Ishikawa (cell line): ENCODE data around the gene AGPS.

Source experiments
- CEBPB ChIP-seq: IDR thresholded peaks from 2 replicates; pipeline ENCODE4 v1.6.1; 2012
- CREB1 ChIP-seq: IDR thresholded peaks from 2 replicates; pipeline ENCODE4 v1.6.1; 2012; ENCODE audit warnings: low read depth
- EP300 ChIP-seq: IDR thresholded peaks from 2 replicates; pipeline ENCODE4 v1.6.1; 2012; ENCODE audit warnings: borderline replicate concordance
- FOXM1 ChIP-seq: IDR thresholded peaks from 2 replicates; pipeline ENCODE4 v1.6.1; 2012; ENCODE audit warnings: low read depth, borderline replicate concordance
- RAD21 ChIP-seq: IDR thresholded peaks from 2 replicates; pipeline ENCODE4 v1.6.1; 2012; ENCODE audit warnings: low read depth
- TAF1 ChIP-seq: IDR thresholded peaks from 2 replicates; pipeline ENCODE4 v1.6.1; 2012; ENCODE audit warnings: low read depth, mild to moderate bottlenecking
- TCF12 ChIP-seq: IDR thresholded peaks from 2 replicates; pipeline ENCODE4 v1.6.1; 2012; ENCODE audit warnings: low read depth
- TEAD4 ChIP-seq: IDR thresholded peaks from 2 replicates; pipeline ENCODE4 v1.6.1; 2012
- YY1 ChIP-seq: IDR thresholded peaks from 2 replicates; pipeline ENCODE4 v1.6.1; 2012; ENCODE audit warnings: low read depth
- ZBTB7A ChIP-seq: IDR thresholded peaks from 2 replicates; pipeline ENCODE4 v1.6.1; 2012; ENCODE audit warnings: low read depth
- TF ChIP-seq, protein P1 (sequence below): IDR thresholded peaks from 2 replicates; pipeline ENCODE4 v1.6.1; 2012
- TF ChIP-seq, protein P2 (sequence below): IDR thresholded peaks from 2 replicates; pipeline ENCODE4 v1.6.1; 2012; ENCODE audit warnings: low read depth, mild to moderate bottlenecking

DNA sequence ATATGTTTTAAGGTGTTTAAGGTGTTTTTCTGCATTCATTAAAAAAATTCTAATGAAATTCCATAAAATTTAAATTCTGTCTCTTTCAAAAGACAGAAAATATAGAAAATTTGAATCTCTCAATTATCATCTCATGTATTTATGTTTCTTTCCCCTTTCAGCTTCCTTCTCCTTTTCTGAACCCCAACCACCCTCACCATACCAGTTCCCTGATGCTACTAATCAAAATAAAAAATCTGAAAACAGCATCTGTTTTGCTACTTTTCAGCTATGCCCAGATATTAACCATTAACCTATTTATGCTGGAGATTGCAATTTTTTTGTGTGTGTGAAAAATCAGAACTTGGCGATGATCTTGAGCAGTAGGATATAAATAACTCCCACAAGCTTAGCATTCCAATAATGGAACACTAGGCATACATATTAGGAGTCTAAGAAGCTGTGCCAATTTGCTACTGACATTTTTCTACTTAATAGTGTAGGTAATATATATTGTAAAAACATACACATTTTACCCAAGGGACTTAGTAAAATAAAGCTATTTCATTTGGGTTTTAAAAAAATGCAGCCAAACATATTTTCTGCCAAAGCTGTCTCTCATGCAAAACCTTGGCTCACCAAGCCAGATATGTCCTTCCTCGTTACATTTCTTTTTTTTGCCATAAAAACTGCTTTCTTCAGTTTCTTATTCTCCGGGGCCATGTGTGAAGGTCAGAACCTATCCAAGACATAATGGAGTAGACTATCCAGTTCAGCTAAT, 32.6 kb upstream of the AGPS start:
- TF ChIP-seq RAD21, result no peak
- TF ChIP-seq TEAD4, result no peak
- TF ChIP-seq, protein P1, sequence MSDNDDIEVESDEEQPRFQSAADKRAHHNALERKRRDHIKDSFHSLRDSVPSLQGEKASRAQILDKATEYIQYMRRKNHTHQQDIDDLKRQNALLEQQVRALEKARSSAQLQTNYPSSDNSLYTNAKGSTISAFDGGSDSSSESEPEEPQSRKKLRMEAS, result no peak
- TF ChIP-seq TCF12, result no peak
- no peak for TF ChIP-seq FOXM1
- no peak for TF ChIP-seq YY1
- TF ChIP-seq CREB1, result no peak
- no peak for TF ChIP-seq CEBPB
- TF ChIP-seq TAF1, result no peak
- TF ChIP-seq EP300, result no peak
- no peak for TF ChIP-seq ZBTB7A
- TF ChIP-seq, protein P2, sequence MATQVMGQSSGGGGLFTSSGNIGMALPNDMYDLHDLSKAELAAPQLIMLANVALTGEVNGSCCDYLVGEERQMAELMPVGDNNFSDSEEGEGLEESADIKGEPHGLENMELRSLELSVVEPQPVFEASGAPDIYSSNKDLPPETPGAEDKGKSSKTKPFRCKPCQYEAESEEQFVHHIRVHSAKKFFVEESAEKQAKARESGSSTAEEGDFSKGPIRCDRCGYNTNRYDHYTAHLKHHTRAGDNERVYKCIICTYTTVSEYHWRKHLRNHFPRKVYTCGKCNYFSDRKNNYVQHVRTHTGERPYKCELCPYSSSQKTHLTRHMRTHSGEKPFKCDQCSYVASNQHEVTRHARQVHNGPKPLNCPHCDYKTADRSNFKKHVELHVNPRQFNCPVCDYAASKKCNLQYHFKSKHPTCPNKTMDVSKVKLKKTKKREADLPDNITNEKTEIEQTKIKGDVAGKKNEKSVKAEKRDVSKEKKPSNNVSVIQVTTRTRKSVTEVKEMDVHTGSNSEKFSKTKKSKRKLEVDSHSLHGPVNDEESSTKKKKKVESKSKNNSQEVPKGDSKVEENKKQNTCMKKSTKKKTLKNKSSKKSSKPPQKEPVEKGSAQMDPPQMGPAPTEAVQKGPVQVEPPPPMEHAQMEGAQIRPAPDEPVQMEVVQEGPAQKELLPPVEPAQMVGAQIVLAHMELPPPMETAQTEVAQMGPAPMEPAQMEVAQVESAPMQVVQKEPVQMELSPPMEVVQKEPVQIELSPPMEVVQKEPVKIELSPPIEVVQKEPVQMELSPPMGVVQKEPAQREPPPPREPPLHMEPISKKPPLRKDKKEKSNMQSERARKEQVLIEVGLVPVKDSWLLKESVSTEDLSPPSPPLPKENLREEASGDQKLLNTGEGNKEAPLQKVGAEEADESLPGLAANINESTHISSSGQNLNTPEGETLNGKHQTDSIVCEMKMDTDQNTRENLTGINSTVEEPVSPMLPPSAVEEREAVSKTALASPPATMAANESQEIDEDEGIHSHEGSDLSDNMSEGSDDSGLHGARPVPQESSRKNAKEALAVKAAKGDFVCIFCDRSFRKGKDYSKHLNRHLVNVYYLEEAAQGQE, result no peak
